Left ventricle myocardium inferior (tissue), 1 donor: ENCODE results near the gene APBA1. TPM values are rescaled to one million over a fixed set of nuclear protein-coding genes. Genes with fewer than 3 reads are reported as not detected.

Source experiments
- DNase-seq: peaks from one replicate; pipeline ENCODE4 v3.0.0-alpha.2; 2020
- H3K27ac ChIP-seq: fragments of 200-600 bp; replicated peaks from 2 replicates; pipeline ENCODE4 v1.8.0; 2021
- H3K27me3 ChIP-seq: fragments of 200-600 bp; 2 replicates; pipeline ENCODE4 v1.8.0; 2021; ENCODE audit warnings: low read depth
- H3K36me3 ChIP-seq: fragments of 200-600 bp; 2 replicates; pipeline ENCODE4 v1.8.0; 2021
- H3K4me1 ChIP-seq: fragments of 200-600 bp; 2 replicates; pipeline ENCODE4 v1.8.0; 2021
- H3K4me3 ChIP-seq: fragments of 200-600 bp; 2 replicates; pipeline ENCODE4 v1.8.0; 2021; ENCODE audit warnings: mild to moderate bottlenecking, moderate library complexity
- H3K9me3 ChIP-seq: fragments of 200-600 bp; replicated peaks from 2 replicates; pipeline ENCODE4 v1.8.0; 2021
- intact Hi-C: fragments of 100-400 bp; cut with micrococcal nuclease; formaldehyde crosslinking; loops from one replicate; pipeline ENCODE4 v1.11.0; 2022
- total RNA-seq: library from RNA; stranded (reverse); fragmentation: NEBNext Ultra II Directional; extraction: Animal tissue kit (Norgen Biotek cat#: 25700); gene quantifications from one replicate; pipeline ENCODE4 v1.2.1, GENCODE V29; 2021
- TF ChIP-seq, protein P1 (sequence below): fragments of 200-600 bp; IDR thresholded peaks from 2 replicates; pipeline ENCODE4 v1.8.0; 2021; ENCODE audit warnings: antibody characterized with exemption, mild to moderate bottlenecking, borderline replicate concordance
- donor health status: DM: no; HTN: yes; CAD: no; lungs with severe emphysema.

APBA1 gene
- total RNA-seq, 1 donor from 2014 or later = 3.0 TPM

DNA sequence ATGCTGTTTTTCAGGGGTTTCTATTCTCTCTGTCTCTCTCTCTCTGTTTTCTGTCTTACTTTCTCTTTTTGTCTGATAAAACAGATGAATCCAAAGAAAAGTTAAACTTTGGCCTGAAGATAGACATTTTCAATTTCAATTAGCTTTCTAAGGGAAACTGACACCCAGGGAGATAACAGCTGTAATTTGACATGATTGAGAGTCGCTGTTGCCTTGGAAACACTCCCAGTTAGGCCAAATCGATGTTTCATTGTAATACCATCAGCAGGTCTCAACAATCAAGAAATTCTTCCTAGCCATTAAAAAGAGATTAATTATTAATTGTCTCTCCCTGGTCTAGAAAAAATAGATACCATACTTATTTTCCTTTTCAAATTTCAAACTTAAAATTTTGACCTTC is 294.2 kb downstream of the APBA1 start:
- Histone ChIP-seq H3K36me3 (peaks cover 10% of the 10 kb centered on the region), H3K4me3 (no peak overlapping the region), H3K4me1 (peaks cover 76% of the 10 kb centered on the region), H3K27ac (peak overlapping the region; percentile 90), H3K27me3 (no peaks in the 10 kb centered on the region), H3K9me3 (no peaks in the 10 kb centered on the region)
- intact Hi-C loops = no loop called here
- DNase-seq = no peak
- TF ChIP-seq, protein P1, sequence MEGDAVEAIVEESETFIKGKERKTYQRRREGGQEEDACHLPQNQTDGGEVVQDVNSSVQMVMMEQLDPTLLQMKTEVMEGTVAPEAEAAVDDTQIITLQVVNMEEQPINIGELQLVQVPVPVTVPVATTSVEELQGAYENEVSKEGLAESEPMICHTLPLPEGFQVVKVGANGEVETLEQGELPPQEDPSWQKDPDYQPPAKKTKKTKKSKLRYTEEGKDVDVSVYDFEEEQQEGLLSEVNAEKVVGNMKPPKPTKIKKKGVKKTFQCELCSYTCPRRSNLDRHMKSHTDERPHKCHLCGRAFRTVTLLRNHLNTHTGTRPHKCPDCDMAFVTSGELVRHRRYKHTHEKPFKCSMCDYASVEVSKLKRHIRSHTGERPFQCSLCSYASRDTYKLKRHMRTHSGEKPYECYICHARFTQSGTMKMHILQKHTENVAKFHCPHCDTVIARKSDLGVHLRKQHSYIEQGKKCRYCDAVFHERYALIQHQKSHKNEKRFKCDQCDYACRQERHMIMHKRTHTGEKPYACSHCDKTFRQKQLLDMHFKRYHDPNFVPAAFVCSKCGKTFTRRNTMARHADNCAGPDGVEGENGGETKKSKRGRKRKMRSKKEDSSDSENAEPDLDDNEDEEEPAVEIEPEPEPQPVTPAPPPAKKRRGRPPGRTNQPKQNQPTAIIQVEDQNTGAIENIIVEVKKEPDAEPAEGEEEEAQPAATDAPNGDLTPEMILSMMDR = no peak

Other genes with a start within 250 kb of the APBA1 start
- 23.2 TPM for gene PTAR1, start 87.6 kb upstream of the APBA1 start, total RNA-seq
- gene CFAP95, start 148.4 kb upstream of the APBA1 start, total RNA-seq = not detected